Neuronal stem cell (in vitro differentiated cells): ENCODE data around the gene CERK.
A peak's percentile ranks its signal among the peaks of the same experiment; 100 is the strongest.

Experiments
- DNase-seq: peaks from one replicate; pipeline ENCODE4 v3.0.0-alpha.2; 2013; ENCODE audit warnings: low spot score
- H2AFZ ChIP-seq: one replicate; pipeline ENCODE4 v1.6.1; 2013; ENCODE audit warnings: mild to moderate bottlenecking, low read length, inconsistent platforms
- H2AK5ac ChIP-seq: 2 replicates; pipeline ENCODE4 v1.6.1; 2013; ENCODE audit warnings: low read depth, mild to moderate bottlenecking, inconsistent platforms, low read length, moderate library complexity, mixed read lengths
- H2BK120ac ChIP-seq: 2 replicates; pipeline ENCODE4 v1.6.1; 2013; ENCODE audit warnings: low read depth, mild to moderate bottlenecking, inconsistent platforms, low read length, moderate library complexity, mixed read lengths
- H2BK12ac ChIP-seq: one replicate; pipeline ENCODE4 v1.6.1; 2013; ENCODE audit warnings: low read length, inconsistent platforms
- H2BK15ac ChIP-seq: 2 replicates; pipeline ENCODE4 v1.6.1; 2013; ENCODE audit warnings: mild to moderate bottlenecking, low read length, inconsistent platforms, mixed read lengths
- H2BK5ac ChIP-seq: one replicate; pipeline ENCODE4 v1.6.1; 2013; ENCODE audit warnings: inconsistent platforms, mild to moderate bottlenecking, low read length, moderate library complexity
- H3K14ac ChIP-seq: one replicate; pipeline ENCODE4 v1.6.1; 2013; ENCODE audit warnings: low read length, inconsistent platforms
- H3K18ac ChIP-seq: 2 replicates; pipeline ENCODE4 v1.6.1; 2013; ENCODE audit warnings: low read length, inconsistent platforms
- H3K23ac ChIP-seq: 2 replicates; pipeline ENCODE4 v1.6.1; 2013; ENCODE audit warnings: low read depth, mild to moderate bottlenecking, mixed read lengths, low read length, inconsistent platforms; ENCODE audit not compliant: poor library complexity
- H3K27ac ChIP-seq: replicated peaks from 3 replicates; pipeline ENCODE4 v1.5.1; 2013; ENCODE audit warnings: low read length, inconsistent platforms
- H3K27me3 ChIP-seq, 3 experiments: 2 replicates each; pipeline ENCODE4 v1.6.1; 2013; ENCODE audit warnings: low read length in 3 of 3, mild to moderate bottlenecking in 2 of 3, inconsistent platforms in 1 of 3, low read depth in 1 of 3, mixed read lengths in 1 of 3, moderate library complexity in 1 of 3; ENCODE audit not compliant: control insufficient read depth in 3 of 3, insufficient read depth in 3 of 3
- H3K36me3 ChIP-seq, 2 donors: replicated peaks in 1 of 2; 2 replicates each; pipeline ENCODE4 v1.6.1; 2013; ENCODE audit warnings: low read length in 2 of 2; ENCODE audit not compliant: control insufficient read depth in 2 of 2, insufficient read depth in 2 of 2
- H3K4ac ChIP-seq: 2 replicates; pipeline ENCODE4 v1.6.1; 2013; ENCODE audit warnings: inconsistent platforms, mild to moderate bottlenecking, low read length, moderate library complexity
- H3K4me1 ChIP-seq, 2 donors: 1 replicate in 1 of 2; 2 replicates in 1 of 2; pipeline ENCODE4 v1.6.1; 2013; ENCODE audit warnings: low read length in 2 of 2, low read depth in 1 of 2; ENCODE audit not compliant: control insufficient read depth in 2 of 2, insufficient read depth in 1 of 2
- H3K4me2 ChIP-seq: one replicate; pipeline ENCODE4 v1.6.1; 2013; ENCODE audit warnings: mild to moderate bottlenecking, low read length, inconsistent platforms; ENCODE audit not compliant: insufficient read depth, poor library complexity, severe bottlenecking
- H3K4me3 ChIP-seq, 2 donors: 2 replicates each; pipeline ENCODE4 v1.5.1; 2013; ENCODE audit warnings: low read length in 2 of 2, mild to moderate bottlenecking in 2 of 2, inconsistent platforms in 1 of 2, moderate library complexity in 1 of 2
- H3K79me1 ChIP-seq: one replicate; pipeline ENCODE4 v1.6.1; 2013; ENCODE audit warnings: low read depth, mild to moderate bottlenecking, inconsistent platforms, low read length, moderate library complexity
- H3K9ac ChIP-seq: one replicate; pipeline ENCODE4 v1.6.1; 2013; ENCODE audit warnings: mild to moderate bottlenecking, low read depth, low read length, inconsistent platforms; ENCODE audit not compliant: poor library complexity
- H3K9me3 ChIP-seq, 2 donors: replicated peaks in 1 of 2; 2 replicates each; pipeline versions ENCODE3 to v1.6.1; 2013; ENCODE audit warnings: low read length in 2 of 2, mild to moderate bottlenecking in 2 of 2, inconsistent platforms in 1 of 2, low read depth in 1 of 2, mixed read lengths in 1 of 2, moderate library complexity in 1 of 2; ENCODE audit not compliant: control insufficient read depth in 2 of 2, insufficient read depth in 1 of 2
- H4K8ac ChIP-seq: one replicate; pipeline ENCODE4 v1.6.1; 2013; ENCODE audit warnings: low read depth, mild to moderate bottlenecking, inconsistent platforms, low read length, moderate library complexity
- H4K91ac ChIP-seq: one replicate; pipeline ENCODE4 v1.6.1; 2013; ENCODE audit warnings: low read length, low read depth, mild to moderate bottlenecking, inconsistent platforms; ENCODE audit not compliant: poor library complexity
- WGBS, 2 donors: extraction: QIAGEN DNeasy Blood & Tissue Kit; methylation state at CpG; one replicate each; pipeline ENCODE4 v1.1.7; 2013; ENCODE audit warnings: missing lambda C conversion rate in 2 of 2, mixed read lengths in 1 of 2; ENCODE audit not compliant: insufficient read length in 2 of 2, insufficient replicate concordance in 1 of 2; ENCODE audit errors: extremely low coverage in 2 of 2; 5-methylcytosine and 5-hydroxymethylcytosine counted together

The CERK gene

GRCh38 chr22:46742576-46743221 lies 4.6 kb upstream of the CERK start:
- Histone ChIP-seq H2BK5ac (no peak overlapping the region), H4K8ac (no peak overlapping the region), H2BK120ac (no peak overlapping the region), H2BK15ac (no peak overlapping the region), H3K4me3 (no peak overlapping the region), H3K18ac (no peak overlapping the region), H4K91ac (no peak overlapping the region), H3K4me2 (no peak overlapping the region), H3K9ac (no peak overlapping the region), H3K14ac (no peak overlapping the region), H2BK12ac (no peak overlapping the region), H2AFZ (no peak overlapping the region), H3K4me1 (peaks cover 6 to 14% of the 10 kb centered on the region in 2 donors), H3K36me3 (no peaks in the 10 kb centered on the region), H2AK5ac (no peak overlapping the region), H3K9me3 (no peaks in the 10 kb centered on the region), H3K79me1 (peaks cover under 1% of the 10 kb centered on the region), H3K27ac (no peak overlapping the region), H3K27me3 (peaks cover 0 to 20% (median 0%) of the 10 kb centered on the region in 3 experiments), H3K23ac (no peak overlapping the region), H3K4ac (no peak overlapping the region)
- no CpG with 5 or more reads among the region's 6 CpGs for WGBS, 2 donors
- DNase-seq, result no peak

- no peak overlapping the region for H2BK15ac ChIP-seq
- no CpG with 5 or more reads among the region's 6 CpGs for WGBS, 2 donors
- H4K91ac ChIP-seq, result no peak overlapping the region
- DNase-seq, result no peak
- H3K4ac ChIP-seq, result no peak overlapping the region
- no peak overlapping the region for H3K9ac ChIP-seq
- H3K4me1 ChIP-seq, result peaks cover 6 to 14% of the 10 kb centered on the region in 2 donors
- no peaks in the 10 kb centered on the region for H3K9me3 ChIP-seq
- no peak overlapping the region for H2AK5ac ChIP-seq
- H2BK120ac ChIP-seq, result no peak overlapping the region
- H3K36me3 ChIP-seq, result no peaks in the 10 kb centered on the region
- H3K23ac ChIP-seq, result peak overlapping the region; percentile 19
- H3K27ac ChIP-seq, result no peak overlapping the region
- no peak overlapping the region for H3K18ac ChIP-seq
- no peak overlapping the region for H3K4me3 ChIP-seq
- no peak overlapping the region for H2BK12ac ChIP-seq
- no peak overlapping the region for H4K8ac ChIP-seq
- H2AFZ ChIP-seq, result no peak overlapping the region
- H3K79me1 ChIP-seq, result peaks cover 2% of the 10 kb centered on the region
- no peak overlapping the region for H3K4me2 ChIP-seq
- no peak overlapping the region for H3K14ac ChIP-seq
- peaks cover 0 to 13% (median 0%) of the 10 kb centered on the region in 3 experiments for H3K27me3 ChIP-seq
- H2BK5ac ChIP-seq, result no peak overlapping the region
Observed at GRCh38 chr22:46741974-46742519, 4.0 kb upstream of the CERK start.

GRCh38 chr22:46740910-46741780 lies 3.1 kb upstream of the CERK start:
- peaks cover 0 to 2% of the 10 kb centered on the region in 2 donors for H3K36me3 ChIP-seq
- H2BK15ac ChIP-seq, result peak overlapping the region; percentile 20
- peaks cover 0 to 4% (median 0%) of the 10 kb centered on the region in 3 experiments for H3K27me3 ChIP-seq
- no peak overlapping the region for H2BK12ac ChIP-seq
- H2BK120ac ChIP-seq, result no peak overlapping the region
- peaks cover 2% of the 10 kb centered on the region for H3K79me1 ChIP-seq
- H2AK5ac ChIP-seq, result peak overlapping the region; percentile 66
- no peaks in the 10 kb centered on the region for H3K9me3 ChIP-seq
- H3K23ac ChIP-seq, result peak overlapping the region; percentile 53
- H3K18ac ChIP-seq, result peak overlapping the region; percentile 28
- peak overlapping the region; percentile 70 for H3K9ac ChIP-seq
- no peak overlapping the region for H4K8ac ChIP-seq
- peaks cover 12 to 21% of the 10 kb centered on the region in 2 donors for H3K4me1 ChIP-seq
- WGBS, 2 donors, result no CpG with 5 or more reads among the region's 14 CpGs
- no peak overlapping the region for H3K4me2 ChIP-seq
- no peak overlapping the region for H4K91ac ChIP-seq
- H2AFZ ChIP-seq, result no peak overlapping the region
- DNase-seq, result no peak
- H3K4ac ChIP-seq, result peak overlapping the region; percentile 12
- no peak overlapping the region for H3K27ac ChIP-seq
- H3K14ac ChIP-seq, result no peak overlapping the region
- H2BK5ac ChIP-seq, result no peak overlapping the region
- H3K4me3 ChIP-seq, result no peak overlapping the region
